HG03469 (cell line): ENCODE results near the gene FZD2.
"Not testable (repeated sequence)": the region's sequence is repeated elsewhere in the genome, so short reads cannot be mapped to it uniquely, and the experiment has no call there.

Experiments
- ATAC-seq: cut with Tn5 transposase; IDR thresholded peaks from one replicate; pipeline ENCODE4 v1.9.1; 2021; ENCODE audit warnings: mild to moderate bottlenecking, moderate library complexity, moderate number of reproducible peaks; ENCODE audit not compliant: unreplicated experiment

Gene FZD2

GRCh38 chr17:44546671-44547606 lies 10.3 kb upstream of the FZD2 start:
- ATAC-seq: no peak

- no peak for ATAC-seq
Measured at GRCh38 chr17:44547625-44548267, 9.5 kb upstream of the FZD2 start.

- ATAC-seq: no peak
Measured at GRCh38 chr17:44548376-44549230, 8.7 kb upstream of the FZD2 start.

- ATAC-seq: no peak
Measured at GRCh38 chr17:44549686-44550085, 7.6 kb upstream of the FZD2 start.

GRCh38 chr17:44552361-44552760 lies 4.9 kb upstream of the FZD2 start:
- no peak for ATAC-seq

- ATAC-seq: no peak
Measured at GRCh38 chr17:44555099-44555498, 2.2 kb upstream of the FZD2 start.

GRCh38 chr17:44556166-44556831 lies 985 bp upstream of the FZD2 start:
- no peak for ATAC-seq

GRCh38 chr17:44557651-44558285 lies 484 bp downstream of the FZD2 start:
- no peak for ATAC-seq

GRCh38 chr17:44558334-44558709 lies 1.0 kb downstream of the FZD2 start:
- no peak for ATAC-seq

GRCh38 chr17:44558710-44559633 lies 1.7 kb downstream of the FZD2 start:
- ATAC-seq: no peak

- ATAC-seq: no peak
Measured at GRCh38 chr17:44559634-44560554, 2.6 kb downstream of the FZD2 start.

- no peak for ATAC-seq
Measured at GRCh38 chr17:44561237-44561623, 3.9 kb downstream of the FZD2 start.

- ATAC-seq: no peak
Measured at GRCh38 chr17:44564429-44564828, 7.1 kb downstream of the FZD2 start.

- no peak for ATAC-seq
Measured at GRCh38 chr17:44565866-44566443, 8.7 kb downstream of the FZD2 start.

- not testable (repeated sequence) for ATAC-seq
Measured at GRCh38 chr17:44568311-44568944, 11.1 kb downstream of the FZD2 start.

- no peak for ATAC-seq
Measured at GRCh38 chr17:44568945-44569858, 11.9 kb downstream of the FZD2 start.
